Activated B cell treated with CpG ODN at 0.5 μM for 24 hours (primary cell): ENCODE data around the gene TWF2. TPM values are rescaled to one million over a fixed set of nuclear protein-coding genes. Genes with fewer than 3 reads are reported as not detected.

Source experiments
- ATAC-seq: fragments of 200-7000 bp; cut with Tn5 transposase; one replicate; pipeline ENCODE4 v1.10.0; 2021; ENCODE audit warnings: low read depth, mild to moderate bottlenecking, moderate library complexity
- CTCF ChIA-PET: fragments of 350-600 bp; sonication (Branson Sonifier 250); formaldehyde crosslinking; loops from one replicate; lab custom pipeline; 2021; ENCODE audit warnings: antibody characterized with exemption; lab: Charles Lee
- POLR2A ChIA-PET: fragments of 350-600 bp; sonication (Branson Sonifier 250); formaldehyde crosslinking; loops from one replicate; lab custom pipeline; 2021; ENCODE audit warnings: antibody characterized with exemption; lab: Charles Lee
- DNase-seq: peaks from one replicate; pipeline ENCODE4 v3.0.0; 2022
- H3K27ac Mint-ChIP-seq: one replicate; pipeline ENCODE4 v1.8.0; 2020; ENCODE audit warnings: mixed read lengths
- H3K27me3 Mint-ChIP-seq: one replicate; pipeline ENCODE4 v1.8.0; 2021; ENCODE audit warnings: mixed read lengths
- H3K36me3 Mint-ChIP-seq: one replicate; pipeline ENCODE4 v1.8.0; 2021; ENCODE audit warnings: low read depth, mixed read lengths
- H3K4me1 Mint-ChIP-seq: one replicate; pipeline ENCODE4 v1.8.0; 2021; ENCODE audit warnings: mixed read lengths
- H3K4me3 Mint-ChIP-seq: one replicate; pipeline ENCODE4 v1.8.0; 2020; ENCODE audit warnings: mild to moderate bottlenecking, mixed read lengths
- H3K9me3 Mint-ChIP-seq: one replicate; pipeline ENCODE4 v1.8.0; 2020; ENCODE audit warnings: mixed read lengths
- intact Hi-C: fragments of 100-400 bp; cut with micrococcal nuclease; formaldehyde crosslinking; loops from one replicate; pipeline ENCODE4 v1.15.1; 2024
- total RNA-seq: library from RNA; stranded (reverse); gene quantifications from 2 replicates; pipeline ENCODE4 v1.2.3, GENCODE V29; 2022
- TF ChIP-seq, protein P1 (sequence below): fragments of 200-600 bp; IDR thresholded peaks from one replicate; pipeline ENCODE4 v1.8.0; 2022; ENCODE audit warnings: antibody characterized with exemption, mild to moderate bottlenecking

TWF2 gene
- total RNA-seq, 1 donor from 2014 or later = 74.1 TPM

DNA sequence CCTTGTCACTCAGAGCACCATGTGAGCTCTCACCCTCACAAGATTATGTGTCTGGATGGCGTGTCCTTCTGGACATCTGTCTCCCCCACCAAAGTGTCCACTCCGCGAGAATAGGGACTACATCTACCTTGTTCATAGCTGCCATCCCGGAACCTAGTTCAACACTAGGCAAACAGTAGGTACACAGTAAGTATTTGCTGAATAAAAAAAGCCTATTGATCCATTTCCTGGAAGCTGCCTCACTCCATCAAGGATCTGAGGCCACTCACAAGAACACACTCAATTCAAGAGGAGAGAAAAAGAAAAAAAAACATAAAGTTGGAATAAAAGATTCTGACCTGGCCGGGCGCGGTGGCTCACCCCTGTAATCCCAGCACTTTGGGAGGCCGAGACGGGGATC, 52.2 kb downstream of the TWF2 start:
- Mint-ChIP-seq H3K9me3 (no peaks in the 10 kb centered on the region), H3K4me3 (no peak overlapping the region), H3K27me3 (no peaks in the 10 kb centered on the region), H3K27ac (no peak overlapping the region), H3K4me1 (peaks cover 4% of the 10 kb centered on the region), H3K36me3 (no peaks in the 10 kb centered on the region)
- POLR2A ChIA-PET = no interaction called here
- DNase-seq (no peak), ATAC-seq (no peak)
- TF ChIP-seq, protein P1, sequence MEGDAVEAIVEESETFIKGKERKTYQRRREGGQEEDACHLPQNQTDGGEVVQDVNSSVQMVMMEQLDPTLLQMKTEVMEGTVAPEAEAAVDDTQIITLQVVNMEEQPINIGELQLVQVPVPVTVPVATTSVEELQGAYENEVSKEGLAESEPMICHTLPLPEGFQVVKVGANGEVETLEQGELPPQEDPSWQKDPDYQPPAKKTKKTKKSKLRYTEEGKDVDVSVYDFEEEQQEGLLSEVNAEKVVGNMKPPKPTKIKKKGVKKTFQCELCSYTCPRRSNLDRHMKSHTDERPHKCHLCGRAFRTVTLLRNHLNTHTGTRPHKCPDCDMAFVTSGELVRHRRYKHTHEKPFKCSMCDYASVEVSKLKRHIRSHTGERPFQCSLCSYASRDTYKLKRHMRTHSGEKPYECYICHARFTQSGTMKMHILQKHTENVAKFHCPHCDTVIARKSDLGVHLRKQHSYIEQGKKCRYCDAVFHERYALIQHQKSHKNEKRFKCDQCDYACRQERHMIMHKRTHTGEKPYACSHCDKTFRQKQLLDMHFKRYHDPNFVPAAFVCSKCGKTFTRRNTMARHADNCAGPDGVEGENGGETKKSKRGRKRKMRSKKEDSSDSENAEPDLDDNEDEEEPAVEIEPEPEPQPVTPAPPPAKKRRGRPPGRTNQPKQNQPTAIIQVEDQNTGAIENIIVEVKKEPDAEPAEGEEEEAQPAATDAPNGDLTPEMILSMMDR = no peak
- intact Hi-C loops = no loop called here
- CTCF ChIA-PET = no interaction called here

DNA sequence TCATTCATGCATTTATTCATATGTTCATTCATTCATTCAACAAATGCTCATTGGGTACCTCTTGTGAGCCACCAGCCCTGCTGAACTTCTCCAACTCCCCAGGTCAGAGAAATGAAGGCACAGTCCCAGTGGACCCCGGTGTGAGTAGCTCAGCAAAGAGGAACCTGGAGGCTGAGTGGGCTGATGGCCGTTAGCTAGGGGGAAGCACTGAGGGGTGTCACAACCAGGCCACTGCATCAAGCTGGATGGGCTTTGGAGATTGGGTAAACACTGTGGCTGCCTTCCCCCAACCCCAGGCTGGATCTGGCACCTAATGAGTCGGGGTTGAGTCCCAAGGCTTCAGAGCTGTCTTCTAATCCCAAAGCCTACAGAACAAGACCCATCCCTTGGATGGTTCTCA, 53.1 kb downstream of the TWF2 start:
- Mint-ChIP-seq H3K4me1 (peaks cover 4% of the 10 kb centered on the region), H3K27me3 (no peaks in the 10 kb centered on the region), H3K27ac (no peak overlapping the region), H3K9me3 (no peaks in the 10 kb centered on the region), H3K4me3 (no peak overlapping the region), H3K36me3 (no peaks in the 10 kb centered on the region)
- ATAC-seq (no peak), DNase-seq (no peak)
- intact Hi-C loops = no loop called here
- ChIA-PET CTCF (no interaction called here), POLR2A (no interaction called here)
- TF ChIP-seq, protein P1 = no peak

DNA sequence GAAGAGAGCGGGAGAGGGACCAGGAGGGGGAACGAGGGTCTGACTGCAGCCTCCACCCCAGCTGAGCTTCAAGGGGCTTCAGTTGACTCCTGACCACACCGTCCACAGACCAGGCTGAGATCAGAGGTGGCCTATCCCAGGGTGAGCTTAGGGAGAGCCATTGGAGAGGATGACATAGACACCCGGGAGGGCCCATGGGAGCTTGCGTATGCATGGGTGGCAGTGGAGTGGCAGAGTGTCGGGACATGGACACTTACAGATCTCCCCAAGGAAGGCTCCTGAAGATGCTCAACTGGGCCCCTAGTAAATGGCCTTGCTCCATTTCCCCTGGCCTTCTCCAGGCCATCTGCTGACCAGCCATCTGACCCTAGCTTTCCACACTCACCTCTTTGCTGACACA, 53.6 kb downstream of the TWF2 start:
- Mint-ChIP-seq H3K27ac (no peak overlapping the region), H3K9me3 (no peaks in the 10 kb centered on the region), H3K4me3 (no peak overlapping the region), H3K27me3 (no peaks in the 10 kb centered on the region), H3K36me3 (no peaks in the 10 kb centered on the region), H3K4me1 (peaks cover 8% of the 10 kb centered on the region)
- TF ChIP-seq, protein P1 = no peak
- no peak for ATAC-seq
- CTCF ChIA-PET = no interaction called here
- intact Hi-C loops = no loop called here
- DNase-seq = no peak
- POLR2A ChIA-PET = no interaction called here

DNA sequence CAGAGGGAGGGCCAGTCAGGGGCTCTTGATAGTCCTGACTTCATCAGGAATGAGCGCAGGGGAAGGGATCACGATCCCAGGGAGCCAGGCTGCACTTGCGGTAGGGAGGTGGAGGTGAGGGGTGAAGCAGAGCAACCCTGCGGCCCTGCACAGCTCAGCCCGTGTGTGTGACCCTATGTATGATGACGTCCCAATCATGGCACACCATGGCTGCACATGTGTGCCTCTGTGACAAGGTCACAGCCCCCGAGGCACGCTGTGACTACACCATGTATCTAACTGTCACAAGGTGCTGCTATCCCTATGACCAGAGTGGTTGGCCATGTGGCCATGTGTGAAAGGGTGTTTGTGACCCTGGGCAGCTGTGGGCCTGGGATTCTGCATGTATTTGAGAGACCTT, 54.3 kb downstream of the TWF2 start:
- intact Hi-C loops = no loop called here
- Mint-ChIP-seq H3K4me3 (no peak overlapping the region), H3K36me3 (no peaks in the 10 kb centered on the region), H3K27me3 (no peaks in the 10 kb centered on the region), H3K27ac (no peak overlapping the region), H3K4me1 (peaks cover 9% of the 10 kb centered on the region), H3K9me3 (no peaks in the 10 kb centered on the region)
- TF ChIP-seq, protein P1 = no peak
- DNase-seq (no peak), ATAC-seq (no peak)
- POLR2A ChIA-PET = no interaction called here
- CTCF ChIA-PET = no interaction called here

DNA sequence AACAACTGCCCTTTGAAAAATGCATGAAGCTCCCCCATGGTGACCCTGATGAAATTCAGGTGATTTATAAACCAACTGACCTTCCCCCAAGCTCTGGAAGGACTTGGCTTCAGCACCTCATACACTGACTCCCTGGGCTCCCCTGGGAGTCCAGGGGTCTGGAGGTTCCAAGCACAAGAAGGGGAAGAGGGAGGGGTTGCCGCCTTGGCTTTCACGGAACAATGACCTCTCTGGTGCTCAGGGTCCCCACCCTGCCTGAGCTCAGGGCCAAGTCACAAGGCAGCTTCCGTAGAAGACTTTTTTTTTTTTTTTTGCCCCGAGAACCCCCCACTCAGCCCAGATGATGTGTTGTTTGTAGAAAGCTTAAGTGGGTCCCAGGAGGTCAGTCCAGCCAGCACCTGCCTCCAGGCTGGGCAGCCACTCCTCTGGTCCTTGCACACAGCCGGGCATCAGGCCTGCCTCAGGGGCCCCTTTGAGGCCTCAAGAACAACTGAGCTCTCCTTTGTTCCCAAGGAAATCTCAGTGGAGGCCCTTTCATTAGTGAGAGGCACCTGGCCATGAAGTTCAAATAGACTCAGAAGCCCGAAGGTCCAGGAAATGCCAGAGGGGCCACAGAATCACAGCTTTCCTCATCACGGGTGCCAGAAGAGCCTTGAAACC, 55.0 kb downstream of the TWF2 start:
- Mint-ChIP-seq H3K27ac (no peak overlapping the region), H3K9me3 (no peaks in the 10 kb centered on the region), H3K4me3 (no peak overlapping the region), H3K27me3 (no peaks in the 10 kb centered on the region), H3K4me1 (peaks cover 5% of the 10 kb centered on the region), H3K36me3 (no peaks in the 10 kb centered on the region)
- DNase-seq = no peak
- ChIA-PET POLR2A (interaction anchor here (0.6 kb wide), 1 partner anchor 33 kb away, joined by 6 read pairs; no protein-coding TSS in a partner anchor), CTCF (no interaction called here)
- TF ChIP-seq, protein P1 = no peak
- no peak for ATAC-seq
- intact Hi-C loops = no loop called here
